ENCODE measurements around the gene FBXO17. TPM values are rescaled to one million over a fixed set of nuclear protein-coding genes. Genes with fewer than 3 reads are reported as not detected.
"Not testable (repeated sequence)": the region's sequence is repeated elsewhere in the genome, so short reads cannot be mapped to it uniquely, and the experiment has no call there.

FBXO17 gene
- total and polyA plus RNA-seq, 5 donors, result 8.2 to 12.9 (median 11.5) TPM

DNA sequence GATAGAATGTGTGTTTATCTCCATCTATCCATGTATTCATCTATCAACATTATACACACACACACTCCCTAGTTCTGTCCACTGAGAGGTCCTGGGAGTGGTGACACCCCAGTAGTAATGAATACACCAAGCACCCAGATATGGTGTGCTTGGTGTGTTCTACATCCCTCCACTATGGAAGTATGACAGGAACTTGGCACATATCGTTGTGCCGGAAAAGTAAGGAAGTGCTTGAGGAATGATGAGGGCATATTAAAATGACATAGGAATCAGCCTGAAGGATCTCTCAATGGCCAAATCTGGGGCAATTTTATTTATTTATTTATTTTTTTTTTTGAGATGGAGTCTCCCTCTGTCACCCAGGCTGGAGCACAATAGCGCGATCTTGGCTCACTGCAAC lies 28.3 kb upstream of the FBXO17 start:
- WGBS, result 75% methylated on average over 4 of the region's 4 CpGs
- Histone ChIP-seq H3K27me3 (ENCODE audit: control insufficient read depth, insufficient read depth) (no peaks in the 10 kb centered on the region), H3K4me1 (ENCODE audit: control insufficient read depth, insufficient read depth, low read length) (no peaks in the 10 kb centered on the region), H3K9me3 (ENCODE audit: control insufficient read depth, low read length) (no peaks in the 10 kb centered on the region), H3K27ac (ENCODE audit: low read length) (no peak overlapping the region), H3K4me3 (ENCODE audit: low read length) (no peak overlapping the region)
- intact Hi-C loops (cut with DNase I), result no loop called here
- no peak for ATAC-seq
- DNase-seq, result no peak

DNA sequence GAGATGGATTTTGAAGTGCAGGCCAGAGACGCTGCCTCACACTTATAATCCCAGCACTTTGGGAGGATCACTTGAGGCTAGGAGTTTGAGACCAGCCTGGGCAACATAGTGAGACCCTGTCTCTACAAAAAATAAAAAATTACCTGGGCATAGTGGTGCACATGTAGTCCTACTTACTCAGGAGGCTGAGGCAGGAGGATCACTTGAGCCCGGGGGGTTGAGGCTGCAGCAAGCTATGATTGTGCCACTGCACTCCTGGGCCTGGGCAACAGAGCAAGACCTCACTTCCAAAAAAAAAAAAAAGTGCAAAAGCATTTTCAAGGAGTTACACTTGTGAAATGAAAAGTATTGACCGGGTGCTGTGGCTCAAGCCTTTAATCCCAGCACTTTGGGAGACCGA lies 27.6 kb upstream of the FBXO17 start:
- WGBS, result 86% methylated on average over 4 of the region's 4 CpGs
- no peaks in the 10 kb centered on the region for H3K27me3 ChIP-seq (ENCODE audit: control insufficient read depth, insufficient read depth)
- H3K4me1 ChIP-seq (ENCODE audit: control insufficient read depth, insufficient read depth, low read length), result no peaks in the 10 kb centered on the region
- no peak for ATAC-seq
- intact Hi-C loops (cut with DNase I), result no loop called here
- H3K4me3 ChIP-seq (ENCODE audit: low read length), result no peak overlapping the region
- DNase-seq, result no peak
- no peaks in the 10 kb centered on the region for H3K9me3 ChIP-seq (ENCODE audit: control insufficient read depth, low read length)
- H3K27ac ChIP-seq (ENCODE audit: low read length), result no peak overlapping the region

- Histone ChIP-seq H3K27me3 (ENCODE audit: control insufficient read depth, insufficient read depth) (no peaks in the 10 kb centered on the region), H3K4me1 (ENCODE audit: control insufficient read depth, insufficient read depth, low read length) (peaks cover under 1% of the 10 kb centered on the region), H3K4me3 (ENCODE audit: low read length) (no peak overlapping the region), H3K9me3 (ENCODE audit: control insufficient read depth, low read length) (no peaks in the 10 kb centered on the region), H3K27ac (ENCODE audit: low read length) (no peak overlapping the region)
- intact Hi-C loops (cut with DNase I), result no loop called here
- DNase-seq (no peak), ATAC-seq (no peak)
- 31% methylated on average over 7 of the region's 7 CpGs for WGBS
These were observed 25.5 kb upstream of the FBXO17 start for GRCh38 chr19:39001041-39001440.

- intact Hi-C loops (cut with DNase I); DNase-seq; H3K27me3 ChIP-seq (ENCODE audit: control insufficient read depth, insufficient read depth); ATAC-seq; H3K4me3 ChIP-seq (ENCODE audit: low read length); H3K9me3 ChIP-seq (ENCODE audit: control insufficient read depth, low read length); H3K27ac ChIP-seq (ENCODE audit: low read length); H3K4me1 ChIP-seq (ENCODE audit: control insufficient read depth, insufficient read depth, low read length): not testable (repeated sequence)
- 81% methylated on average over 3 of the region's 3 CpGs for WGBS
These were observed 22.0 kb upstream of the FBXO17 start for GRCh38 chr19:38997576-38997975.

DNA sequence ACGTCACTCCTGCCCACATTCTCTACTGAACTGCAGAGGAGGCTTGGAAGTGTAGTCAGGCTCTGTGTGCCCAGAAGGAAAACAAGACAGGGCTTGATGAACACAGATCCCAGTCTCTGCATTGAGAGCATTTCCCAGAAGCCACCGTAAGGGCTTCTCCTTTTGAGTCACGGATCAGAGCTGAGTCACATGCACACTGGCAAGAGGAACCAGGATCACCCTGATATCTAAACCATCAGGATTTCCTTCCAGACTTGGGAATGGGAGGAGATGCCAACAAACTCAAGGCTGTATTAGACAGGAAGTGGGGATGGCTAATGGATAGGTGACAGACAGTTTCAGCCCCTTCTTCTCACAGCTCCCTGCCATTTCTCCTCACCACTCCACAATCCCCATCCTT lies 17.7 kb upstream of the FBXO17 start:
- intact Hi-C loops (cut with DNase I), result no loop called here
- peaks cover 1% of the 10 kb centered on the region for H3K4me1 ChIP-seq (ENCODE audit: control insufficient read depth, insufficient read depth, low read length)
- H3K9me3 ChIP-seq (ENCODE audit: control insufficient read depth, low read length), result no peaks in the 10 kb centered on the region
- no peaks in the 10 kb centered on the region for H3K27me3 ChIP-seq (ENCODE audit: control insufficient read depth, insufficient read depth)
- WGBS, result 55% methylated on average over 3 of the region's 3 CpGs
- ATAC-seq (no peak), DNase-seq (no peak)
- no peak overlapping the region for H3K27ac ChIP-seq (ENCODE audit: low read length)
- H3K4me3 ChIP-seq (ENCODE audit: low read length), result no peak overlapping the region

DNA sequence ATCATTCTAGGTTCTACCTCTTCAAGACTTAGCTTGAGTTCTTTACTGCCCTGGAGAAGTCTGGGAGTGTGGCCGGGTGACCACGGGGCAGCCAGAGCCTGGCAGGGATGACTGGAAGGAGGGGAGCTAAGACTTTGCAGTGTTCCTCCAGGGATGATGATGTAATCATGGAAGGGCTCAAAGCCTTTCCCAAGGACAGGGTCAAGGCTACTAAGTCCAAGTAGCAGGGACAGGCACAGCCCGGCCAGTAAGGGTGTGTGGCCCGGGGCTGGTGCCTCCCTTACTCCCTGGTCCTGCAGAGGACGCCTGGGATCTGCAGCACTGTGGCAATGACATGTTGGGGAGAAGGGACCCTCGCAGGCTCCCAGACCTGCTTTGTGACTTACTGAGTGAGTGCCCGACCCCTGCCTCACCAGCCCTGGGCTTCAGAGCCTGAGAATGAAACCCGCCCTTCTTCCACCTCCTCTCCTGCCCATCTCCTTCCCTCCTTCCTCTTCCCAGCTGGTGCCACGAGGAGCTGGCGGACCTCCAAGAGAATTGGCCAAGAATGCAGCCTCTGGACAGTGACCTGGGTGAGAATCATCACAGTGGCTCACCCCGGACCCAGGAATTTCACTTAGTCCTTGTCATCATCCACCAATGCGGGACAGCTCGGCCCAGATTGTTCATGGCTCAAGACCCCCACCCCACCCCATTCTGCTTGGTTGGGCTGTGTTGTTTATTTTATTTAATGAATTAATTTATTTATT lies 15.6 kb upstream of the FBXO17 start:
- ATAC-seq (peak; percentile 59 to 81), DNase-seq (peak; percentile 17 to 65 (median 63))
- intact Hi-C loops (cut with DNase I), result no loop called here
- H3K27ac ChIP-seq (ENCODE audit: low read length), result no peak overlapping the region
- H3K27me3 ChIP-seq (ENCODE audit: control insufficient read depth, insufficient read depth), result no peaks in the 10 kb centered on the region
- no peak overlapping the region for H3K4me3 ChIP-seq (ENCODE audit: low read length)
- H3K4me1 ChIP-seq (ENCODE audit: control insufficient read depth, insufficient read depth, low read length), result peaks cover 1% of the 10 kb centered on the region
- 55% methylated on average over 13 of the region's 13 CpGs for WGBS
- H3K9me3 ChIP-seq (ENCODE audit: control insufficient read depth, low read length), result no peaks in the 10 kb centered on the region

- H3K9me3 ChIP-seq (ENCODE audit: control insufficient read depth, low read length); intact Hi-C loops (cut with DNase I); H3K27me3 ChIP-seq (ENCODE audit: control insufficient read depth, insufficient read depth); ATAC-seq; DNase-seq; H3K27ac ChIP-seq (ENCODE audit: low read length); H3K4me1 ChIP-seq (ENCODE audit: control insufficient read depth, insufficient read depth, low read length); H3K4me3 ChIP-seq (ENCODE audit: low read length): not testable (repeated sequence)
- 77% methylated on average over 1 of the region's 1 CpG for WGBS
These were observed 14.1 kb upstream of the FBXO17 start for GRCh38 chr19:38989614-38990013.

- no peaks in the 10 kb centered on the region for H3K27me3 ChIP-seq (ENCODE audit: control insufficient read depth, insufficient read depth)
- H3K9me3 ChIP-seq (ENCODE audit: control insufficient read depth, low read length), result no peaks in the 10 kb centered on the region
- intact Hi-C loops (cut with DNase I), result no loop called here
- no peak for DNase-seq
- H3K4me3 ChIP-seq (ENCODE audit: low read length), result no peak overlapping the region
- no peak overlapping the region for H3K27ac ChIP-seq (ENCODE audit: low read length)
- no peak for ATAC-seq
- WGBS, result 12% methylated on average over 12 of the region's 12 CpGs
- H3K4me1 ChIP-seq (ENCODE audit: control insufficient read depth, insufficient read depth, low read length), result no peaks in the 10 kb centered on the region
These were observed 13.6 kb upstream of the FBXO17 start for GRCh38 chr19:38989066-38989605.

DNA sequence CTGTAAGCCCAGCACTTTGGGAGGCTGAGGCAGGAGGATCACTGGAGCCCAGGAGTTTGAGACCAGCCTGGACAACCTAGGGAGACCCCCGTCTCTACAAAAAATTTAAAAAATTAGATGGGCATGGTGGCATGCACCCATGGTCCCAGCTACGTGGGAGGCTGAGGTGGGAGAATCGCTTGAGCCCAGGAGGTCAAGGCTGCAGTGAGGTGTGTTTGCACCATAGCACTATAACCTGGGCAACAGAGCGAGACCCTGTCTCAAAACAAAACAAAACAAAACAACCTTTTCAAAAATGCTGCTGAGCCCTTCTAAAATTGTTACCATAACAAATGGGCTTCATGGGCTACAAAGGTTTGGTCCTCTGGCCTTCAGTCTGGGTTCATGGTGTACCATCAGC lies 13.1 kb upstream of the FBXO17 start:
- H3K4me3 ChIP-seq (ENCODE audit: low read length); intact Hi-C loops (cut with DNase I); H3K4me1 ChIP-seq (ENCODE audit: control insufficient read depth, insufficient read depth, low read length); DNase-seq; H3K9me3 ChIP-seq (ENCODE audit: control insufficient read depth, low read length); H3K27me3 ChIP-seq (ENCODE audit: control insufficient read depth, insufficient read depth); ATAC-seq; H3K27ac ChIP-seq (ENCODE audit: low read length): not testable (repeated sequence)
- 88% methylated on average over 4 of the region's 4 CpGs for WGBS

- ATAC-seq; intact Hi-C loops (cut with DNase I); H3K9me3 ChIP-seq (ENCODE audit: control insufficient read depth, low read length); H3K4me1 ChIP-seq (ENCODE audit: control insufficient read depth, insufficient read depth, low read length); H3K27ac ChIP-seq (ENCODE audit: low read length); H3K4me3 ChIP-seq (ENCODE audit: low read length); DNase-seq; H3K27me3 ChIP-seq (ENCODE audit: control insufficient read depth, insufficient read depth): not testable (repeated sequence)
- 89% methylated on average over 6 of the region's 6 CpGs for WGBS
These were observed 12.2 kb upstream of the FBXO17 start for GRCh38 chr19:38987745-38988144.

DNA sequence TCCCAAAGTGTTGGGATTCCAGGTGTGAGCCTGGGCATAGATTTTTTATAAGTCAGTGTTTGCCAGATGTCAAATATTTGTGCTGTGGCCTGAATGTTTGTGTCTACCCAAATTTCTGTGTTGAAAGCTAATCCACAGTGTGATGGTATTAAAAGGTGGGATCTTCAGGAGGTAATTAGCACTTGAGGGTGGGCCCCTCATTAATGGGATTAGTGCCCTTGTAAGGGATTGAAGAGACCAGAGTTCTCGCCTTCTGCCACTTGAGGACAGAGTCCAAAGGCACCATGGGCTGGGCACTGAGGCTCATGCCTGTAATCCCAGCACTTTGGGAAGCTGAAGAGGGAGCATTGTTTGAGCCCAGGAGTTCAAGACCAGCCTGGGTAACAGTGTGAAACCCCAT lies 9.7 kb upstream of the FBXO17 start:
- H3K27ac ChIP-seq (ENCODE audit: low read length), result no peak overlapping the region
- intact Hi-C loops (cut with DNase I), result no loop called here
- H3K27me3 ChIP-seq (ENCODE audit: control insufficient read depth, insufficient read depth), result no peaks in the 10 kb centered on the region
- no peak for DNase-seq
- H3K4me1 ChIP-seq (ENCODE audit: control insufficient read depth, insufficient read depth, low read length), result no peaks in the 10 kb centered on the region
- H3K9me3 ChIP-seq (ENCODE audit: control insufficient read depth, low read length), result no peaks in the 10 kb centered on the region
- ATAC-seq, result no peak
- WGBS, result 92% methylated on average over 1 of the region's 1 CpG
- H3K4me3 ChIP-seq (ENCODE audit: low read length), result no peak overlapping the region
